ENCODE data around the gene ZDHHC14.

GRCh38 chr6:157651731-157652490 lies 270.9 kb downstream of the ZDHHC14 start:
- TF ChIP-seq POLR2AphosphoS5 (IDR thresholded peaks at IDR 0.05): no peak
- no peak for TF ChIP-seq CTCF (IDR thresholded peaks at IDR 0.05)
- TF ChIP-seq POLR2A (IDR thresholded peaks at IDR 0.05; ENCODE audit: low read depth): no peak
